Measurements from ENCODE around the gene KCNJ6.

The KCNJ6 gene

DNA sequence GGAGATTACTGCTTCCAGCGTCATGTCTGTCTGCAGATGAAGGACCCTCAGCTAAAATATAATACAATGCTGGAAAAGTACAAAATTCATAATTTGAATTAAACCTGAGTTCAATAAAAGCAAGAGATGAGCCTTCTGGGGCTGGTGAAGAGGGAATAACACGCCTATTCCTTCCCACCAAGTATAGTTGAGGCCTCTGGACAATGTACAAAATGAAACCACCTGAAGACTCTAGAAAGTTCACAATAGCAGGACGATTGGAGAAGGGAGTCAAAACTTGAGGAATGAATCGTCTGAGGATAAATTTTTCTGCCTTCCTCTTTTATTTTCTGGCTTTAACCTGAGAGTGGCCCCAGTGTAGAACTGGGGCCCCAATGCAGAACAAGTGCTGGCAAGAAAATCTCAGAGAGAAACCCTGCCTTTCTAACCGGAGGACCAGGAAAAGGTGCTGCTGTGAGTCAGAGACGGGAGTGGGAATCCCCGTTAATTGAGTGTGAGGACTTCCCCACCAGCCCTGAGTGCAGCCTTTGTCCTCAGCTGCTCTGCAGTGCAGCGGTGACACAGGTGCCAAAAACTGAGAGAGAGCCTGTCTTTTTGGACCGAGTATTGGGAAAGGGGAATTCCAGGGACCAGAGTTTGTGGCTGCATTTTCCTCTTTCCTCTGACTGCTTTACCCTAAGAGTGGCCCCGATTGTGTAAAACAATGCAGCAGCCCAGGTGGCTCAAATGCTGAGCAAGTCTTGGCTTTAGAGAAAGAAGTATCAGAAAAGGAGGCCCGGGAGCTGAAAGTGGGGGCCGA, 284.7 kb downstream of the KCNJ6 start:
- DNase-seq, result no peak

GRCh38 chr21:37630872-37631271, 285.4 kb downstream of the KCNJ6 start:
- DNase-seq, result no peak

DNA sequence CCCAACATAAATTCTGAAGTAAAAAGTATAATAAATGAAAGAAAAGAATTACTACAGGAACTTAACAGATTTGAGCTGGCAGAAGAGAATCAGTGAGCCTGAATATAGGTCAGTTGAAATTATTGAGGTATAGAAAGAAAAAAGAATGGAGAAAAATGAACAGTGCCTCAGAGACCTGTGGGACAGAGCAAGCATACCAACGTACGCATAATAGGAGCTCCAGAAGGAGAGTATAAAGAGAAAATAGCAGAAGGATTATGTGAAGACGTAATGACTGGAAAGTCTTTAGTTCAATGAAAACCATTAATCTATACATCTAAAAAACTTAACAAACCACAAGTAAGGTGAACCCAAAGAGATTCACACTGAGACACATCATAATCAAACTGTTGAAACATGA, 287.9 kb downstream of the KCNJ6 start:
- DNase-seq, result no peak

- DNase-seq, result no peak
These were observed 288.7 kb downstream of the KCNJ6 start for GRCh38 chr21:37627561-37627960.

DNA sequence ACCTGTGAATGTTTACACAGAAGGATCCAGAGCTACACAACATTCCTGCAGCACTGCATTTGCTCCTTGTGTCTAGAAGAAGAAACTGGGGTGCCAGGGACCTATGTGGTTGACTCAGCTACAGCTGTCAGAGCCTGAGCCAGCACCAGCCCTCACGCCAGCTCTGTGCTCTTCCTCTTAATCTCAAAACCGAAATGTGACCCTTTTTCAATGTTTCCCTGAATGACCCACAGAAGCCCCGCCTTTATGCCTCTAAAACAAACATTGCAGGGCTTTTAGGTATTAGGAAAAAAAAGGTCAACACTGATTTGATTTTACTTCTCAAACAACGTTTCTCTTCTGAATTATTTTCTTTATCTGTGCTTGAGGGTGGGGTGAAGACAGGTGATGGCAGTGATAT, 289.2 kb downstream of the KCNJ6 start:
- no peak for DNase-seq

DNA sequence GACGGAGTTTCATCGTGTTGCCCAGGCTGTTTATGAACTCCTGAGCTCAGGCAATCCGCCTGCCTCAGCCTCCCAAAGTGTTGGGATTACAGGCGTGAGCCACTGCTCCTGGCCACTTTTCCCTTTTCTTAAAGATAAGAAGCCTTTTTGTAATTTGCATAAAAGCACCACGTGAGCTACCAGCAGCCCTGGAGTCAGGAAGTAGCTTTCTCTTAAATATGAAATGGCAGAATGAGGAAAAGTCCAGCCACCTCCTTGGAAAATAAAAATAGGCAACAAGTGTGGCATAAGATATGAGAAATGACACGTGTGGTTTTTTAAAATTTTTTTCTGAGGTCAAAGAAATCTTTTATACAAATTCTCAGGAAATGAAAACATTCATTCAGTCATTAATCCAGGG, 289.9 kb downstream of the KCNJ6 start:
- DNase-seq, result no peak

DNA sequence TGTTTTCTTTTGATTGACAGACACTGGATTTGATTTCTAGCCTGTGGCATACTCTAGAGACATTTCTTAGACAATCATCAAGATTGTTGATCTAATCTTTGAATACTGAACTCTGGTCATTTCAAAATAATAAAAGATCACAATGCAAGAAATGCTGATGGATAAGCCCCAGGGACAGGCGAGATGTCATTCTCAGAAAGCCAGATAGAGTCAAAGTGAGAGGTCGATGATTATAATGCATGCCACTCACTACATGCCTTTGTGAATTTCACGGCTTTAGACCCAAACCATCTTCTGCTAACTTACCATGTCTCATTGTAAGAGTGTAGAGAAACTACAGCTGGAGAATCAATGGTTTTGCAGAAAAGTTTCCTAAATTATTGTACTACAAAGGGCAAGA, 292.6 kb downstream of the KCNJ6 start:
- no peak for DNase-seq

DNA sequence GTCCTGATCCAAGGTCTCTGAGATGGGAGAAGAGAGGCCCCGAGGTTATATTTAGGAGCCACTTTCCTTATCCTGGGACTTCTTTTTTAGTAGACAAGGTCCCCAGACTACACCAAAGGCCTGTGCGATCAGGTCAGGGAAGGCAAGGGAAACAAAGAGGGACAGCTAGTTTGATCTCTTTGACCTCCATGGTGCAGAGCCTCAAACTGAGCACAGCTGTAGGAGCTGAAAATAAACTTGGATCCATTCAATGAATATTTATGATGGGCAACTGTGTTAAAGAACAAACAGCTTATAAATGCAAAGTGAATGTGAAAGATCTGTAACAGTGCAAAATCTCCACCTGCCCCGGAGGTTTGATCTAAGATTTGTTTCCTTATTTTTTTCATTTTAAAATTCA, 293.1 kb downstream of the KCNJ6 start:
- no peak for DNase-seq

DNA sequence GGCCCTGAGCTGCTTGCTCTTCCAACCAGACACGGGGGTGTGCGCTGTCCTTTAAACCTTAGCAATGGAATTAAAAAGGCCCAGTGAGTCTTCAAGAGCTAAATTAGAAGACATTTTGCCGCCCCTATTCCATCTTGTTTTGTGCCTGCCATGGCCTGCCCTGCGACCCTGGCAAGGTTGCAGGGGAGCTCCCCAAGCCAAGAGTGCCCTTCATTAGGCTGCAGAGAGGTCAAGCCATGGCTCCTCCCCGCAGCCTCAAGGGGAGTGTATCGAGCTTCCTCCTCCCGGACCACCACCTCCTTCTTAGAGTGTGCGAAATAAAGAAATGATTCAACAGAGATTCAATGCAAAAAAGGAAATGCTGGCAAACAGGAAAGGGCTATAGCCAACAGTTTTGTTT, 293.5 kb downstream of the KCNJ6 start:
- no peak for DNase-seq

DNA sequence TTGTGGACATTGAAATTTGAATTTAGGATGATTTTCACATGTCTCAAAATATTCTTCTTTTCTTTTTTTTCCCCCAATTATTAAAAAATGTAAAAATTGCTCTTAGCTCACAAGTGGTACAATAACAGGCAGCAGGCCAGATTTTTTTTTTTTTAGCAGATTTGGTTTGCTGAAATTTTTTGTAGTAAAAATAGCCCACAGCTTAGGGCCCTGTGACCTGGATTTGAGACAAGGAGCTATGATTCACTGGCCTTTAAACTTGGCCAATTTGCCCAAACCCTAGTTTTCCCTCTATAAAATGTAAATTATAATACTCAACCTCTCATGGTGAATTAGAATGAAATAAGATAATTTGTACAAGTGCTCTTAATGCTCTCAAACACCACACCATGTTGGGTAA, 295.9 kb downstream of the KCNJ6 start:
- no peak for DNase-seq

DNA sequence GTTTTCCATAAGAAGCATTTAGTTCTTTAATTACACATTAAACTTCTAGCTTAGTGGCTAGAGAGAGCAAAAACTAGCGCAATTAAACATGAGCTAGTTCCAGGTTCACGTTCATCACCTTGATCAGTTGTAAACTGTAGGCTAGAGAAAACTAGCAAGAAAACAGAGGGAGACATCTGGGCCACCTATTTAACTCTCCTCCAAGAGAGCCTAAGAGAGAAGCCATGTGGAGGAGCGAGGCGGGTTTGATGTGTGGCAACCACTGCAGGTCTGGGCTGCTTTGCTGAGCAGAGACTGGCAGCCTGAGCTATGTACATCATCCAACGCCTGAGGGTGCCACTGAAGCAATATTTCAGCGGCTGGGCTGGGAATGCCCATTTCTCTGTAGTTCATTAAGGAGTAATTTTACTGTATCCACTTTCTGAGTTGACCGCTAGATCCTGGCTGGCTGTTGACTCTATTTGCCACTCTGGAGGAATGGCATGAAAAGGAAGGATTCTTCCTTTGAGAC, 296.7 kb downstream of the KCNJ6 start:
- no peak for DNase-seq

DNA sequence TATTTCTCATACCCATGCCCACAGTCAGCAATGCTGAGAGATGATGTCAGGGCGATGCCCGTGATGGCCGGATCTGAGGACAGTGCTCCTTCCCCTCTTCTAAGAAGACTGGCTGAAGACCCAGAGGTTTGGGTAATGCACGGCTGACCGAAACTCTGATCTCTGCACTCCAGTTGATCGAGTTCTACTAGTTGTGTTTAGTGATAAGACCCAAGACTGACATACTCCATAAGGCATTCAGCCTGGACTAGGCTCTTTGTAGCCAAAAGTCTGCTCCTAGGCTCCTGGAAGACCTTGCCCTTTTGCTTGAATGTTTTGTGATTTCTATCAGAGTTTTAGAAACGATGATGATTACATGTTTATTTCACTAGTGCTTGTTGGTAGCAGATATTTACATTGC, 298.2 kb downstream of the KCNJ6 start:
- DNase-seq, result no peak

DNA sequence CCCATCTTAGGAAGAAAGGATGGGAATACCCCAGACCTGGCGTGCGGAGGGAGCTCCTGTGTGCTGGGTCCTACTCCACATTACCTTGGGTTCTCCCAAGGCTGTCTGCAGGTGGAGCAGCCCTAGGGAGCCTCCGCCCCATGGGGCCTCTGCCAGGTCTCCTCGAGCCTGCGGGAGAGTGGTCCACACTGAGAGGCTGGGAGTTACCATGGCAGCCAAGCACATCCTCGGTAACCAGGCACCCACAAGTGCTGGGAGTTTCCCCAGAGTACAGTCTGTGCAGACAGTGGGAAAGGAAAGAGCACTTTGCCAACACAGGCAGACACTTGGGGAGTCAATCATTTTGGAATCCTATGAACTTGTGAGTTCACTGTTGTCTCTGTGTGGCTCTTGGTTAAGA, 300.3 kb downstream of the KCNJ6 start:
- DNase-seq, result no peak

DNA sequence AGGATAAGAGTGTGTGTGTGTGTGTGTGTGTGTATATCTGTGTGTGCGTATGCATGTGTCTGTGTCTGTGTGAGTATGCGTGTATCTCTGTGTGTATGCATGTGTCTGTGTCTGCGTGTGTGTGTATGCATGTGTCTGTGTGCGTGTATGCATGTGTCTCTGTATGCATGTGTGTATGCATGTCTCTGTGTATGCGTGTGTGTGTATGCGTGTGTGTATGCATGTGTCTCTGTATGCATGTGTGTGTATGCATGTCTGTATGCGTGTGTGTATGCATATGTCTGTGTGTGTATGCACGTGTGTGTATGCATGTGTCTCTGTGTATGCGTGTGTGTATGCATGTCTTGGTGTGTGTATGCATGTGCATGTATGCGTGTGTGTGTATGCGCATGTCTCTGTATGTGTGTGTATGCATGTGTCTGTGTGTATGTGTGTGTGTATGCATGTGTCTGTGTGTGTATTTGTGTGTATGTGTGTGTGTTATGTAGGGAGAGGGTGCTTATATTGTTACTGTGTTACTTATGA, 301.8 kb downstream of the KCNJ6 start:
- no peak for DNase-seq

- no peak for DNase-seq
These were observed 309.2 kb downstream of the KCNJ6 start for GRCh38 chr21:37607081-37607480.

DNA sequence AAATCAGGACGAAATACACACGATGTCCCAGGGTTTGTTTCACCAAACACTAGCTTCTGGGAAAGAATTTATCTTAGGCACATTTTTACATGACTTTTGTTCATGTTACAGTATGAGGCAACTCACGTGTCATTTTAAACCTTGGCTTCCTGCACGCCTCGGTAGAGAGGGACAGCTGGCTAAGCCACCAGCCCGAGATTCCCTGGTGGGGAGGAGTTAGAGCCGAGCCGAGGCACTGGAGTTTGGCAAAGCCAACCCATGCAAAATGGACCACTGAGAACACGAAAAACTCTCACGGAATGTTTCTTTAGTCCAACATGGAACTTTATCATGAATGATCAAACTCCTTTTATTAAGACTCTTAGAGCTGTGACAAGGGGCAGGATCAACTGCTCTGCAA, 309.7 kb downstream of the KCNJ6 start:
- DNase-seq, result no peak

DNA sequence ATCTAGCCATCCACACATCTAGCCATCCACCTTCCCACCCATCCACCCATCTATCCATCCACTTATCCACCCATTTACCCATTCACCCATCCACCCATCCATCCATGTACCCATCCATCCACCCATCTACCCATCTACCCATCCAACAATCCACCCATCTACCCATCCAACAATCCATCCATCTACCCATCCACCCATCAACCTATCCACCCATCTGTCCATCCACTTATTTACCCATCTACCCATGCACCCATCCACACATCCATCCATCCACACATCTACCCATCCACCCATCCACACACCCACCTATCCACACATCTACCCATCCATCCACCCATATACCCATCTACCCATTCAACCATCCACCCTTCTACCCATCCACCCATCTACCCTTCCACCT, 311.3 kb downstream of the KCNJ6 start:
- DNase-seq, result no peak

- no peak for DNase-seq
These were observed 313.1 kb downstream of the KCNJ6 start for GRCh38 chr21:37603129-37603528.

- no peak for DNase-seq
These were observed 314.3 kb downstream of the KCNJ6 start for GRCh38 chr21:37601915-37602314.

DNA sequence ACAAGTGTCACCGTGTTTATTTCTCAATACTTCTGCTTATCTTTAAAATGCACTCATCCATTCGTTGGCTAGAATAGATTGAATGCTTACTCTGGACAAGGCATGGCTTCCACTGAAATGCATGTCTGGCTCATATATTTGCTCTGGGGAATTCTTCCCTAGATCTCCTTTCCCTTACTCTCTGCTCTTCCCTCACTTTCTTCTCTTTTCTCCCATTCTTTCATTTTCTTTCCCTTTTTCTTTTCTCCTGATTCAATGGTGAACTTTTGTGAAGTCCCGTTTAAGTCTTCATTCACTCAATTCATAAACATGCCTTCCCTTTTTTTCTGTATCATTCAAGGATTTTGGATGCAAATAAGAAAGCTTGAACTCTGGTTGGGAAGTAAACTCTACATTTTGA, 315.2 kb downstream of the KCNJ6 start:
- no peak for DNase-seq

GRCh38 chr21:37595944-37596343, 320.3 kb downstream of the KCNJ6 start:
- DNase-seq, result no peak

- DNase-seq, result no peak
These were observed 321.7 kb downstream of the KCNJ6 start for GRCh38 chr21:37594472-37594951.

DNA sequence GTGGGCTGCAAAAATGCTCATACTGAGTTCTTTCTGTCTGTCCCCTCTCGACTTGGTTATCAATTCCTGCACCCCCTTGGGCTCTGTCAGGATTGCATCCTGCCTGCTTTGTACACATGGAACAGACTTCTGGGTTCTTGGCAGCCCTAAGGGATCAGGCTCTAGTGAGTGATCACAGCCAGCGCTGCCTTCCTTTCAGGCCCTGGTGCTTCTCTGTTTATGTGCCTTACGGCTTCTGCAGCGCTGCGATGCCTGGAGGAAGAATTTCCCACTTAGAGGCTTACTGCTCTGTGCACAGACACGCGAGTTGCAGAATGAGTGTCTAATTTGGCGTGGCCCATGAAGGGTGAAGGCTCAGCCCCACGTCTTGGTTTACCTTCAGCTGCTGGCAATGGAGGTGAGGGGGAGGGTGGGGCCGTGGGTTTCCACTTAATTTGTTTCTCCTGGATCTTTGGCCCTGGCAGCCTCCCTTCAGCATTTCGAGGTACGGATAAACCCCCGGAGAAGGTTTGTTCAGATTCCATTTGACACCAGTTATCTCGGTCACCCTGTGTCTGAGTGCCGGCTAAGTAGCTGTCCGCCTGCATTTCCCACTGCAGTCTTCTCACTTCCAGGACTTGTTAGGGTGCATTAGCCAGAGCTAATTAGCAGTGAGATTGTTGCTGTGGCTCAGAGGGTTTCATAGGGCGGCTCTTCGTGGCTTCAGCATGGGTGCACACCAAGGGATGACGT, 322.4 kb downstream of the KCNJ6 start:
- DNase-seq, result no peak

DNA sequence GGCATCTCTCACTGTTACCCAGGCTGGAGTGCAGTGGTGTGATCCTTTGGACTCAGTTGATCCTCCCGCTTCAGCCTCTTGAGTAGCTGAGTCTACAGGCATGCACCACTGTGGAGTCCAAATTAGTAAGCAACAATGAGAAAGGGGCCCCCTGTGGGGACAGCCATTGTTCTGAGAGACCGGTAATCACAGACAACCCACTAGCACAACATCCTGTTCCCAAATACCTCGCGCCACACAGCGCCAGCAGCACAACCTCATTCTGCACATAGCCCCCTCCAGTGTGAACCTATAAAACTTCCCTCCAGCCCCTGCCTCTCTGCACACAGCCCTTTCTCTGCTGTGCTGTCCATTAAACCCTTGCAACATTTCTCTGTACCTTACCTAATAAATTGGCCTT, 323.2 kb downstream of the KCNJ6 start:
- no peak for DNase-seq

Data from NCI-H1694 treated with DMSO at 0.1 percent for 48 hours (cell line).